ENCODE results near the gene NGB.

DNA sequence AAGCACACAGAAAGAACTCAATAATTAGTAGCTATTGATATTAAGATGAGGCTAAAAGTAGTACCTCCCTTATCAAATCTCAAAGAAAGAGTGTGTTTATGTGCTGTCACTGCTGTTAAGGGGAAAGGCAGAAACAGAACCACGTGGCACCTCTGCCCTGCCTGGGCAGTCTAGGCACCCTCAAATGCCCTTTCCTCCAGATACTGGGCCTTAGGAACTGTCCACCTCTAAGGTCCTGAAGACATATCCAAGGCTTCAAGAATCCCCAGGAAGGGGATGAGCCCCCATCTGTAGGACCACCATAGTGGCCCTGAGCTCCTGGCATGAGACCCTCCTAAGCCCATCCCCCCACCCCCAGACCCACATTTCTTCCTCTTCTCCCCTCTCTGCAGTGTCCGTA, 29.1 kb downstream of the NGB start:
- TF ChIP-seq EZH2 (IDR thresholded peaks at IDR 0.05) (no peak), POLR2AphosphoS5 (IDR thresholded peaks at IDR 0.05; ENCODE audit: borderline replicate concordance, low read depth, low read length) (no peak), FOXP2 (optimal IDR thresholded peaks at IDR 0.05; ENCODE audit: control extremely low read depth, extremely low read length, insufficient read depth) (no peak)

All from SK-N-MC (cell line).